Suprapubic skin (tissue), 3 donors: ENCODE data around the gene SPINK4.

Source experiments
- EP300 ChIP-seq: sonication (generic); formaldehyde crosslinking; IDR thresholded peaks from one replicate; pipeline ENCODE4 v1.6.1; 2017; ENCODE audit warnings: antibody characterized with exemption
- POLR2A ChIP-seq, 2 donors: fragments of 450-650 bp; IDR thresholded peaks; one replicate each; pipeline ENCODE4 v1.6.1; 2017; ENCODE audit warnings: antibody characterized with exemption in 2 of 2, mild to moderate bottlenecking in 2 of 2, moderate library complexity in 2 of 2
- TF ChIP-seq, protein P1 (sequence below), 2 donors: fragments of 200-600 bp in 1 of 2; fragments of 450-650 bp in 1 of 2; sonication (generic) in 1 of 2; IDR thresholded peaks; one replicate each; pipeline ENCODE4 v1.5.1; 2016 to 2019; ENCODE audit warnings: antibody characterized with exemption in 2 of 2, mild to moderate bottlenecking in 1 of 2, moderate library complexity in 1 of 2

DNA sequence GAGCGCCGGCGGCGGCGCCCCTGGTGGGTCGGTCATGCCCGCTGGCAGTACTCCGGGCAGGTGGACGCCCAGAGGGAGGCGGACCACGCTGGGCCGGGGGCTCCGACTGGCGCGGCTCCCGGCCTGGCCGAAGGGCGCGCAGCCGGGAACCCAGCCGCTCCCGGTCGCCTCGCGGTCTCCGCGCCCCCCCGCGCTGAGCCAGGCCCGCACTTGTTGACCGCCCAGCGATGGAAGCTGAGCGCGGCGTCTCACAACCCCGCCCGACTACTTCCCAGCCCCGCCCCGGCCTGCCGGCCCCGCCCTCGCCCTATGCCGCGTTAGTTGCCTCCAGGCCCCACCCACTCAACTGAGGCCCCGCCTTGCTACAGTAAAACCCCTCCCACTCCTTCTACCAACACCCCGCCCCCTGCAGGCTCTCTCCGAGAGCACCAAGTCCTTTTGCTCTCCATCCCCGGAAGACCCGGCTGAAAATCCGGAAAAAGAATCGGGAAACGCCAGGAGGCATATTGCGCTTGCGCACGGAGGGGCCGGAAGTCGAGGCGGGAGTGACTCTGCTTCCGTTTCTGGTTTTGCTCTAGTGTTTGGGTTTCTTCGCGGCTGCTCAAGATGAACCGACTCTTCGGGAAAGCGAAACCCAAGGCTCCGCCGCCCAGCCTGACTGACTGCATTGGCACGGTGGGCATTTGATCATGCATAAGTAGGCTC is 24.7 kb downstream of the SPINK4 start, which contains the start of the genes BAG1 and CHMP5:
- TF ChIP-seq, protein P1, sequence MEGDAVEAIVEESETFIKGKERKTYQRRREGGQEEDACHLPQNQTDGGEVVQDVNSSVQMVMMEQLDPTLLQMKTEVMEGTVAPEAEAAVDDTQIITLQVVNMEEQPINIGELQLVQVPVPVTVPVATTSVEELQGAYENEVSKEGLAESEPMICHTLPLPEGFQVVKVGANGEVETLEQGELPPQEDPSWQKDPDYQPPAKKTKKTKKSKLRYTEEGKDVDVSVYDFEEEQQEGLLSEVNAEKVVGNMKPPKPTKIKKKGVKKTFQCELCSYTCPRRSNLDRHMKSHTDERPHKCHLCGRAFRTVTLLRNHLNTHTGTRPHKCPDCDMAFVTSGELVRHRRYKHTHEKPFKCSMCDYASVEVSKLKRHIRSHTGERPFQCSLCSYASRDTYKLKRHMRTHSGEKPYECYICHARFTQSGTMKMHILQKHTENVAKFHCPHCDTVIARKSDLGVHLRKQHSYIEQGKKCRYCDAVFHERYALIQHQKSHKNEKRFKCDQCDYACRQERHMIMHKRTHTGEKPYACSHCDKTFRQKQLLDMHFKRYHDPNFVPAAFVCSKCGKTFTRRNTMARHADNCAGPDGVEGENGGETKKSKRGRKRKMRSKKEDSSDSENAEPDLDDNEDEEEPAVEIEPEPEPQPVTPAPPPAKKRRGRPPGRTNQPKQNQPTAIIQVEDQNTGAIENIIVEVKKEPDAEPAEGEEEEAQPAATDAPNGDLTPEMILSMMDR (IDR thresholded peaks at IDR 0.05): peak in 1 of 2 donors; percentile 41
- TF ChIP-seq EP300: no peak
- peak in 1 of 2 donors; percentile 81 for TF ChIP-seq POLR2A (IDR thresholded peaks at IDR 0.05)
